Measurements from ENCODE around the gene LRCH1. TPM values are rescaled to one million over a fixed set of nuclear protein-coding genes. Genes with fewer than 3 reads are reported as not detected.

Gene LRCH1
- total RNA-seq, 1 experiment from 2014 or later = 16.5 TPM

DNA sequence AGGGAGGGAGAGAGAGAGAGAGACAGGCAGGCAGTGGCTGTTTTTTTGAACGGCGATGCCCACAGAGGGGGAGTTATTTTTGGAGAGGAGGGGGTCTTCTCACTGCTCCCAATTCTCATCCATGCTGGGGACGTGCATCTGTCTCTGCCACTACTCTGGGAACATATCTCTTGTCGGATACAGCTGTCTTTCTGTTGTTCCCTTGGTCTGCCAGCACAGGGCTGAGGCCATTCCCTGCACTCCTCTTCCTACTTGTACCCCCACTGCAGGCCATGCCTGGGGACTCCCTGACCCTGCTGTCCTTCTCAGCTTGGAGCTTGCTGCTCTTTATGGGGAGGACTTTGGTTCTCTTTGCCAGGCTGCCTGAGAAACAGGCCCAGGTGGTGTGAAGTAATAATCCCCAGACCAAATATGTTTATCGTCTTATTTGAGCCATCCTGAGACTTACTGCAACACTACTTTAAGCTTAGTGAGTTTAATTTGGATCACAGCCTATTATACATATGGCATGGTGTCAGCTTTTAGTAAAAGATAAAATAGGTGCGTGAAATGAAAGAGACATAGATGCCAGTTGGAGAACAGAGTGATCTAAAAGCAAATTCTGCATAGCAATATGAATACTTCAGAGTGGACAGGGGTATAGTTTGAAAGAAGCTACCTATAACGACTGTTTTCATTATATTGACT, 19.1 kb downstream of the LRCH1 start:
- H3K27ac Mint-ChIP-seq (ENCODE audit: low read depth, unreplicated experiment) = peak overlapping the region; percentile 46
- DNase-seq (ENCODE audit: unreplicated experiment) = no peak
- CTCF ChIA-PET = interaction anchor here (1.1 to 1.3 kb wide), 4 partner anchors 9 to 20 kb away, joined by 3 to 6 read pairs (median 4); no protein-coding TSS in a partner anchor
- POLR2A ChIA-PET = interaction anchor here (0.9 to 1.5 kb wide), 2 partner anchors 22 to 51 kb away, joined by 3 read pairs; no protein-coding TSS in a partner anchor
- H3K36me3 Mint-ChIP-seq (ENCODE audit: insufficient read depth, unreplicated experiment) = no peaks in the 10 kb centered on the region
- peaks cover 25% of the 10 kb centered on the region for H3K4me1 Mint-ChIP-seq (ENCODE audit: insufficient read depth, unreplicated experiment)
- no TSS peak for BruUV-seq (replicated peaks)
- H3K9me3 Mint-ChIP-seq (ENCODE audit: unreplicated experiment) = no peaks in the 10 kb centered on the region
- H3K27me3 Mint-ChIP-seq (ENCODE audit: insufficient read depth, unreplicated experiment) = no peaks in the 10 kb centered on the region
- H3K4me3 Mint-ChIP-seq (ENCODE audit: unreplicated experiment) = no peak overlapping the region
- TF ChIP-seq, protein P1, sequence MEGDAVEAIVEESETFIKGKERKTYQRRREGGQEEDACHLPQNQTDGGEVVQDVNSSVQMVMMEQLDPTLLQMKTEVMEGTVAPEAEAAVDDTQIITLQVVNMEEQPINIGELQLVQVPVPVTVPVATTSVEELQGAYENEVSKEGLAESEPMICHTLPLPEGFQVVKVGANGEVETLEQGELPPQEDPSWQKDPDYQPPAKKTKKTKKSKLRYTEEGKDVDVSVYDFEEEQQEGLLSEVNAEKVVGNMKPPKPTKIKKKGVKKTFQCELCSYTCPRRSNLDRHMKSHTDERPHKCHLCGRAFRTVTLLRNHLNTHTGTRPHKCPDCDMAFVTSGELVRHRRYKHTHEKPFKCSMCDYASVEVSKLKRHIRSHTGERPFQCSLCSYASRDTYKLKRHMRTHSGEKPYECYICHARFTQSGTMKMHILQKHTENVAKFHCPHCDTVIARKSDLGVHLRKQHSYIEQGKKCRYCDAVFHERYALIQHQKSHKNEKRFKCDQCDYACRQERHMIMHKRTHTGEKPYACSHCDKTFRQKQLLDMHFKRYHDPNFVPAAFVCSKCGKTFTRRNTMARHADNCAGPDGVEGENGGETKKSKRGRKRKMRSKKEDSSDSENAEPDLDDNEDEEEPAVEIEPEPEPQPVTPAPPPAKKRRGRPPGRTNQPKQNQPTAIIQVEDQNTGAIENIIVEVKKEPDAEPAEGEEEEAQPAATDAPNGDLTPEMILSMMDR (IDR thresholded peaks at IDR 0.05; ENCODE audit: unreplicated experiment) = no peak
- intact Hi-C loops (cut with micrococcal nuclease) = no loop called here

DNA sequence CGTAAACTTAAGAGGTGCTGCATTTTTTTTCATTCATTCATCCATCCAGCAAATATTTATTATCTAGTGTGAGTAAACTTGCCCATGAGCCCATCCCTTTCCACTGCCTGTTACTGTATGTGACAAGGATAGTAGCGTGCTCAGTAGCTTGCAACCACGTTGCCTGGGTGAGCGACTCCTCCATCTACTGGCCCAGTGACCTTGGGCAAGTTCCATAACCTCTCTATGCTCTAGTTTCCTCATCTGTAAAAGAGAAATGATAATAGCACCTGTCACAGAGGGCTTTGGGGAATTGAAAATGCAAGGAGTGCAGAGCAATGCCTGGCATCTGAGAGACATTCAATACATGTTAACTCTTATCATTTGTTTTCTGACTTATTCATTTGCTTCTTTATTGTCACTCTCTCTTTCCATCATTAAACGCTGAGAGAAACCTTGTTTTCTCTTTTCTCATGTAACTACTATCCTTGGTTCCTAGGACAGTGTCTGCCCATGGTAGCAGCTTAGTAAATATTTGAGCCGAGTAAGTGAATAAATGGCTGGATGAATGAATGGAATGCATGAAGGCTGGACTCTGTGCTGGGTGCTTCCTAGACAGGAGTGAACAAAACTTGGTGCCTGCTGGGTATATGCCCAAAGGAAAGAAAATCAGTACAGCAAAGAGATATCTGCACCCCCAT, 19.9 kb downstream of the LRCH1 start:
- peaks cover 25% of the 10 kb centered on the region for H3K4me1 Mint-ChIP-seq (ENCODE audit: insufficient read depth, unreplicated experiment)
- H3K9me3 Mint-ChIP-seq (ENCODE audit: unreplicated experiment) = no peaks in the 10 kb centered on the region
- no peak overlapping the region for H3K4me3 Mint-ChIP-seq (ENCODE audit: unreplicated experiment)
- no peaks in the 10 kb centered on the region for H3K27me3 Mint-ChIP-seq (ENCODE audit: insufficient read depth, unreplicated experiment)
- CTCF ChIA-PET = interaction anchor here (1.1 to 1.3 kb wide), 4 partner anchors 10 to 21 kb away, joined by 3 to 6 read pairs (median 4); no protein-coding TSS in a partner anchor
- H3K36me3 Mint-ChIP-seq (ENCODE audit: insufficient read depth, unreplicated experiment) = no peaks in the 10 kb centered on the region
- TF ChIP-seq, protein P1 (IDR thresholded peaks at IDR 0.05; ENCODE audit: unreplicated experiment) = no peak
- no TSS peak for BruUV-seq (replicated peaks)
- intact Hi-C loops (cut with micrococcal nuclease) = no loop called here
- DNase-seq (ENCODE audit: unreplicated experiment) = no peak
- no peak overlapping the region for H3K27ac Mint-ChIP-seq (ENCODE audit: low read depth, unreplicated experiment)
- POLR2A ChIA-PET = interaction anchor here (0.9 kb wide), 1 partner anchor 50 kb away, joined by 3 read pairs; no protein-coding TSS in a partner anchor

DNA sequence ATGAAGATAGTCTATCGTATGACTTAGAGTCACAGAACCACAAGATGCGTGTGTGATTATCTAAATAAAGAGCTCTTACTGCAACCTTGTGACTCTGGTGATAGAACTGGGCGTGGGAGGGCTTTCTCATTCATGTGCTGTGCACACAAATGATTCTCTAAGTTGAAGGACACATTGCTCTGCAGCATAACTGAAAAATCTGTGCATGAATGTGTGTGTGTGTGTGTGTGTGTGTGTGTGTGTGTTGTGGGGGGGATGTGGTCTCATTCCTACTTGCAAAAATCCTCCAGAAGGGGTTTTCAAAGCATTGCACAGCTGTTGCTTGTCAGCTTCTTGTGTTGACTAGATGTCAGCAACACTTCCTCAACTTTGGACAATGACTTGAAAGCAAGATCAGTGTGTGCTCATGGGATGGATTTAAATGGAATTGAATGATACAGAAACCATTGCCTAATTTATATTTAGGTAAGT, 22.4 kb downstream of the LRCH1 start:
- ChIA-PET CTCF (interaction anchor here (0.6 to 2.4 kb wide), 10 partner anchors 12 to 145 kb away, joined by 3 to 8 read pairs (median 4); no protein-coding TSS in a partner anchor), POLR2A (interaction anchor here (0.6 to 3.1 kb wide), 15 partner anchors 9 to 221 kb away, joined by 3 to 25 read pairs (median 4); partner anchors contain the start of gene LRCH1)
- intact Hi-C loops (cut with micrococcal nuclease) = no loop called here
- H3K27me3 Mint-ChIP-seq (ENCODE audit: insufficient read depth, unreplicated experiment) = no peaks in the 10 kb centered on the region
- H3K9me3 Mint-ChIP-seq (ENCODE audit: unreplicated experiment) = no peaks in the 10 kb centered on the region
- peak overlapping the region; percentile 44 for H3K27ac Mint-ChIP-seq (ENCODE audit: low read depth, unreplicated experiment)
- peaks cover 37% of the 10 kb centered on the region for H3K4me1 Mint-ChIP-seq (ENCODE audit: insufficient read depth, unreplicated experiment)
- H3K36me3 Mint-ChIP-seq (ENCODE audit: insufficient read depth, unreplicated experiment) = no peaks in the 10 kb centered on the region
- TF ChIP-seq, protein P1 (IDR thresholded peaks at IDR 0.05; ENCODE audit: unreplicated experiment) = no peak
- DNase-seq (ENCODE audit: unreplicated experiment) = no peak
- no TSS peak for BruUV-seq (replicated peaks)
- H3K4me3 Mint-ChIP-seq (ENCODE audit: unreplicated experiment) = peak overlapping the region; percentile 38

DNA sequence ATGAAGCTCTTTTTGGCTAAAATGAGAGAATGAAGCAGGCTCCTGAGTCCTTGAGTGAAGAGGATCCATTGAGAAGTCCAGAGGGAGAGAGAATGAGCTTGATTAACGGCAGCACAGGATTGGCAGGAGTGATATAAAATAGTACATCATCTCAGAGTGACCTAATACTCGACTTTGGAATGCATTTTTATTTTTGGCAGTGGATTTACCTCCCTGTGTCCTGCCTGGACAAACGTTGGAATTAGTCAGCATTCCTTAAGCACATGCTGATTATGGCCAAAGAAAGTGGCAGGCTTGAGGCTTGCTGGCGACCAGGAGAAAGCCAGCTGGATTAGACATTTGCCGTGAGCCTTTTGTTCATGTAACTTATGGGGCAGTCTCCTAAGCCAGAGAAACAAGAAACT, 22.9 kb downstream of the LRCH1 start:
- DNase-seq (ENCODE audit: unreplicated experiment) = peak; percentile 72
- Mint-ChIP-seq H3K36me3 (ENCODE audit: insufficient read depth, unreplicated experiment) (no peaks in the 10 kb centered on the region), H3K27me3 (ENCODE audit: insufficient read depth, unreplicated experiment) (no peaks in the 10 kb centered on the region), H3K4me3 (ENCODE audit: unreplicated experiment) (peak overlapping the region; percentile 38), H3K4me1 (ENCODE audit: insufficient read depth, unreplicated experiment) (peaks cover 39% of the 10 kb centered on the region), H3K9me3 (ENCODE audit: unreplicated experiment) (no peaks in the 10 kb centered on the region), H3K27ac (ENCODE audit: low read depth, unreplicated experiment) (peak overlapping the region; percentile 44)
- TF ChIP-seq, protein P1 (IDR thresholded peaks at IDR 0.05; ENCODE audit: unreplicated experiment) = no peak
- POLR2A ChIA-PET = interaction anchor here (0.6 to 3.1 kb wide), 15 partner anchors 9 to 220 kb away, joined by 3 to 25 read pairs (median 4); partner anchors contain the start of gene LRCH1
- intact Hi-C loops (cut with micrococcal nuclease) = no loop called here
- CTCF ChIA-PET = interaction anchor here (0.8 to 2.4 kb wide), 7 partner anchors 13 to 145 kb away, joined by 3 to 8 read pairs (median 4); no protein-coding TSS in a partner anchor
- no TSS peak for BruUV-seq (replicated peaks)
